ENCODE results near the gene TMEM132C. TPM values are rescaled to one million over a fixed set of nuclear protein-coding genes. Genes with fewer than 3 reads are reported as not detected.

Gene TMEM132C
- total RNA-seq, 2 donors from 2014 or later, result not detected

DNA sequence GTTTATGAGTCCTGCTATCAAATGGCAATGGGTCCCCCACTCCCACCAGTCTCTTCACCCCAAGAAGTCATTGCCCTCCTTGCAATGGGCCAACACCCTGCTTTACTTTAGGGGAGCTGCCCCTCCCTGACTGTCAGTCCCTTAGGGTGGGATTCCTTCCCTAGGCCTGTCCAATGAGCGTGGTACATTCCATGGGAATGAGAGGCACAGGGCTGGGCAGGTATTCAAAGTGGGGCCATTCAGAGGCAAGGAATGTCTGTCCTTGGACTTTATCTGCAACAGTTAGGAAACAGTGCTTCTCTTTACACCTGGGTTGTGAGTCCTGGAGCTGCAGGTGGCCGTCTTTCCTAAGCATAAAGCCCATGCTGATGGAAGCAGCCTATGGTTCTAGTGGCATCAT lies 40.8 kb downstream of the TMEM132C start:
- Mint-ChIP-seq H3K27ac (no peak overlapping the region), H3K27me3 (no peaks in the 10 kb centered on the region), H3K36me3 (ENCODE audit: low read depth) (no peaks in the 10 kb centered on the region), H3K4me3 (no peak overlapping the region), H3K4me1 (no peaks in the 10 kb centered on the region)
- ATAC-seq (no peak), DNase-seq (no peak)
- no peaks in the 10 kb centered on the region for H3K9me3 ChIP-seq (ENCODE audit: control insufficient read depth, low read length, poor library complexity, severe bottlenecking)

DNA sequence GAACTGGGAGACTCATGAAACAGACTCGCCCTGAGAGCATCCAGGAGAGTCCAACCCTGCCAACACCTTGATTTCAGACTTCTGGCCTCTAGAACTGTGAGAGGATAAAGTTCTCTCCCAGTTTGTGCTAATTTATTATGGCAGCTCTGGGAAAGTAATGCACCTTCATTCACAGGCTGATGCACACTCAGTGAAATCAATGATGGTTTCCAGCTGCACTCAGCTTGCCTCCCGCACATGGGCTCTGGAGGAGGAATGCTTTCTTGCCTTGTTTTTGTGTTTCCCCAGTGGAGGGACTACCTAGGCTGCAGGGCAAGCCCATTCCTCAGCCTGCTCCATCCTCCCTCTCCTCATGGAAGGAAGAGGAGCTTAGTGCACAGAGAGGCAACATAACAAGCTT lies 45.7 kb downstream of the TMEM132C start:
- Mint-ChIP-seq H3K4me3 (no peak overlapping the region), H3K27ac (no peak overlapping the region), H3K27me3 (no peaks in the 10 kb centered on the region), H3K4me1 (no peaks in the 10 kb centered on the region), H3K36me3 (ENCODE audit: low read depth) (no peaks in the 10 kb centered on the region)
- ATAC-seq (no peak), DNase-seq (no peak)
- H3K9me3 ChIP-seq (ENCODE audit: control insufficient read depth, low read length, poor library complexity, severe bottlenecking), result no peaks in the 10 kb centered on the region

DNA sequence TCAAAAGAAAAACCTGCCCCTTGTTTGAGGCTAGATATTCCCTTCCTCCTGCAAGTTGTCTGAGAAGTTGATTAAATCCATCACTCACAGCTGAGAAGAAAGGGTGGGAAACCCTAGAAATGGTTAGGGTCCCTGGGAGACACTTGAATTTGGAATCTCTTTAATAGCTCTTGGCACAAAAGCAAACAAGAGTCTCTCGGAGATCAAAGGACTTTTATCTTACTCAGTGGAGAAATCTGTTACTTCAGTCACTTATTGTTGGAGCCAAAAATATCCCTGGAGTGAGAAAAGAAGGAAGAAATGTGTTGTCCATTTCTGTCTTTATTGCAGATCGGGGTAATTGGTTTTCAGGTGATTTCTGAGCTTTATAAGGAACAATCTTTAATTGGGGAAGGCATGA lies 47.0 kb downstream of the TMEM132C start:
- ATAC-seq (no peak), DNase-seq (no peak)
- H3K27me3 Mint-ChIP-seq, result no peaks in the 10 kb centered on the region
- no peaks in the 10 kb centered on the region for H3K4me1 Mint-ChIP-seq
- H3K4me3 Mint-ChIP-seq, result no peak overlapping the region
- H3K9me3 ChIP-seq (ENCODE audit: control insufficient read depth, low read length, poor library complexity, severe bottlenecking), result no peaks in the 10 kb centered on the region
- no peak overlapping the region for H3K27ac Mint-ChIP-seq
- H3K36me3 Mint-ChIP-seq (ENCODE audit: low read depth), result no peaks in the 10 kb centered on the region

DNA sequence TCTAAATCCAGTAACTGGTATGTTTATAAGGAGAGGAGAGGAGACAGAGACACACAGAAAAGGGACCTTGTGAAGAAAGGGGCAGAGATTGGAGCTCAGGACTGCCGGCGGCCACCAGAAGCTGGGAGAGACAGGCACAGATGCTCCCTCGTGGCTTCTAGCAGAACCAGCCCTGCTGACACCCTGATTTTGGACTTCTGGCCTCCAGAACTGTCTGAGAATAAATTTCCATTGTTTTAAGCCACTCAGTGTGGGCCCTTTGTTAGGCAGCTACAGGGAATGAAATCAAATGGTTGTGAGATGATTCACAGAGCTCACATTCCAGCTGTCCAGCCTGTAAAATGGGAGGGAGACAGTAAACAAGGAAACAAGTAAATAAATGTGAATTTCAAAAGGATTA lies 47.6 kb downstream of the TMEM132C start:
- no peaks in the 10 kb centered on the region for H3K4me1 Mint-ChIP-seq
- H3K27ac Mint-ChIP-seq, result no peak overlapping the region
- no peaks in the 10 kb centered on the region for H3K9me3 ChIP-seq (ENCODE audit: control insufficient read depth, low read length, poor library complexity, severe bottlenecking)
- DNase-seq, result no peak
- no peaks in the 10 kb centered on the region for H3K36me3 Mint-ChIP-seq (ENCODE audit: low read depth)
- H3K27me3 Mint-ChIP-seq, result no peaks in the 10 kb centered on the region
- no peak for ATAC-seq
- H3K4me3 Mint-ChIP-seq, result no peak overlapping the region

DNA sequence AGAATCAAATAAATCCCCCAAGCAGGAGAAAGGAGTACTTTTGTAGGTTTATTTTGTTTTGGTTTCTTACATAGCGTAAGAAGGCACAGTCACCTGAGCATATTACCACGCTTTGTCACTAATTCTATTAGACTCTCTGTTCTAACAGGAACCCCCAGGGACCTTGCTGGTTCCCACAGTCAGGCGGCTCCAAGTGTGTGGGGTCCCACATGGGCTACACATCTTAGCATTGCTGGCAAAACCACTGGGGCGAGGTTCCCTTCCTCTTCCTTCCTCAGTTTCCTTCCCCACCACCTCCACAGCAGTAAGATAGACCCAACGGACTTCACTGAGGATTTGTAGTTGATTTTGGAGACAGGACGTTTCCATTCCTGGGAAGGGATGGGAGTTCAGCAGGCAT lies 49.1 kb downstream of the TMEM132C start:
- Mint-ChIP-seq H3K36me3 (ENCODE audit: low read depth) (no peaks in the 10 kb centered on the region), H3K27me3 (no peaks in the 10 kb centered on the region), H3K4me1 (no peaks in the 10 kb centered on the region), H3K27ac (no peak overlapping the region), H3K4me3 (no peak overlapping the region)
- ATAC-seq (no peak), DNase-seq (no peak)
- H3K9me3 ChIP-seq (ENCODE audit: control insufficient read depth, low read length, poor library complexity, severe bottlenecking), result no peaks in the 10 kb centered on the region

DNA sequence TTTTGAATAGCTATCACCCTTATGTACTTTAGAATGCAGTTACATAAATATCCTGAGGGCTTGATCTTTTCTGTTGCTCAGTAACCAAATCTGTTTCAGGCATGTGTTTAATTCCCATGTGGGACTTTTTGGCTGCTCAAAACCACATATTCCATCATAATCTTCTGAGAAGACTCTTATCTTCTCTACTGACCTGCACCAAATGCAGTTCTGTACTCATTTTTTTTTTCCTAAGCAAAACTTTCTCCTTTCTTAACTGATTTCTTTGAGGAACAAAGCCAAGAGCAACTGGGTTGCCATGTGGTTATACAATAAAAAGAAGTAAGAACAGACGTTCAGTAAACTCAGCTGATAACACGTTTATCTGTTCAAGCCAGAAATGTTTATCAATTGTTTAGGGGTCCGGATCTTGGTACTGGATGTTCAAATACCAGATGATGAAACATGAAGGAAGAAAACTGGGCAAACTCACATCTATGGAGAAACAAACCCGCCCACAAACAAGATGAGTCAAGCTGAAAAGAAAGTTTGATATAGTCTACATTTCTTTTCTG lies 50.1 kb downstream of the TMEM132C start:
- no peaks in the 10 kb centered on the region for H3K9me3 ChIP-seq (ENCODE audit: control insufficient read depth, low read length, poor library complexity, severe bottlenecking)
- H3K27me3 Mint-ChIP-seq, result no peaks in the 10 kb centered on the region
- no peak overlapping the region for H3K27ac Mint-ChIP-seq
- H3K4me1 Mint-ChIP-seq, result no peaks in the 10 kb centered on the region
- ATAC-seq (no peak), DNase-seq (no peak)
- no peak overlapping the region for H3K4me3 Mint-ChIP-seq
- no peaks in the 10 kb centered on the region for H3K36me3 Mint-ChIP-seq (ENCODE audit: low read depth)

DNA sequence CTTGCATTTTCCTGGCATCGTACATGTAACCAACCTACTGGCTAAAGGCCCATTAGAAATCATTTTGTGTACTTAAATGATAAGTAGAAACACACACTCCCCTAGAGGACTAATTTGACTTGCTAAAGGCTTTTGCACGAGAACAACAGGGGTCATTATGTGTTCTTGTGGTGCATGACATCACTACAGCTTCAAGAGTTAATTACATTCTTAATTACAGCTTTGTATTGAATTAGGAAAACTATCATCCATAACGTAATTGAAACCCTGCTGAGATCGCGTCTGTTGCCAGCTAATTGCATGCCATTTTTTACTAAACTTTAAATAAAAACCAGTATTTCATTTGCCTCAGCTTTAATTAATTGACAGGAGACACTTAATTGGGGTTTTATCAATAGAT lies 51.4 kb downstream of the TMEM132C start:
- no peaks in the 10 kb centered on the region for H3K4me1 Mint-ChIP-seq
- no peaks in the 10 kb centered on the region for H3K27me3 Mint-ChIP-seq
- no peaks in the 10 kb centered on the region for H3K36me3 Mint-ChIP-seq (ENCODE audit: low read depth)
- DNase-seq, result no peak
- H3K4me3 Mint-ChIP-seq, result no peak overlapping the region
- no peak for ATAC-seq
- no peak overlapping the region for H3K27ac Mint-ChIP-seq
- H3K9me3 ChIP-seq (ENCODE audit: control insufficient read depth, low read length, poor library complexity, severe bottlenecking), result no peaks in the 10 kb centered on the region

DNA sequence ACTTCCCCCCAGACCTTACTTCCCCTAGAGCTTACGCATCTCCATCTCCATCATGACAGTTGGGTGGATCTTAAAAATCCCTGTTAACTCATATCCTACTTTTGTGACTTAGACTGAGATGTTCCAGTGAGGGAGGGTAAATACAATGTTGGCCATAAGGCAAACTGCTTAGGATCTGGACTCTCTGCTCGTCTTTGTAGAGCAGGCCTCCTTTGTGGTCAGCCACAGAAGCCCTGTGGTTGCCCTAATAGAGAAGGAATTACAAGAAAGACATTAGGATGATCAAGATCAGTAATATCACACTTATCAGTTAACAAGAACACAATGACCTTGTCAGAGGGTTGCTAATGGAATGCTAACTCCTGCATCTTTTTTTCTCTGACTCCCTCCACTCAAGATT lies 52.0 kb downstream of the TMEM132C start:
- H3K27me3 Mint-ChIP-seq, result no peaks in the 10 kb centered on the region
- no peak for ATAC-seq
- no peaks in the 10 kb centered on the region for H3K9me3 ChIP-seq (ENCODE audit: control insufficient read depth, low read length, poor library complexity, severe bottlenecking)
- DNase-seq, result no peak
- no peaks in the 10 kb centered on the region for H3K36me3 Mint-ChIP-seq (ENCODE audit: low read depth)
- no peak overlapping the region for H3K27ac Mint-ChIP-seq
- no peaks in the 10 kb centered on the region for H3K4me1 Mint-ChIP-seq
- H3K4me3 Mint-ChIP-seq, result no peak overlapping the region

DNA sequence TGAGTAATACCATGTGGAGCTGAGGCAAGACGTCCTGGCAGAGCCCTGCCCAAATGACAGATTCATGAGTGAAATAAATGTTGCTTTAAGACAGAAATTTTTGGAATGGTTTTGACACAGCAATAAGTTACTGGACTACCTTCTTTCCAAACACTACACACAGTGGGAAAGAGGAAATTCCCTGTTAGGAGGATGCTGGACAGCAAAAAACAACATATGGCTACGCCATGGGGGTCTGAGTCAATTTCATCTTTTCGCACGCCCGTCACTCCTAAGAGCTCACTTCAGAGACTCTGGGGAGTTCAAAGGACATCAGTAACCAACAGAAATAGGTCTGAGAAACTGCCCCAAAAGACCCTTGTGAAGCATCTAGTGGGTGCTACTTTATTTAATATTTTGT lies 55.4 kb downstream of the TMEM132C start:
- Mint-ChIP-seq H3K27me3 (no peaks in the 10 kb centered on the region), H3K36me3 (ENCODE audit: low read depth) (no peaks in the 10 kb centered on the region), H3K4me1 (no peaks in the 10 kb centered on the region), H3K4me3 (no peak overlapping the region), H3K27ac (no peak overlapping the region)
- DNase-seq (no peak), ATAC-seq (no peak)
- no peaks in the 10 kb centered on the region for H3K9me3 ChIP-seq (ENCODE audit: control insufficient read depth, low read length, poor library complexity, severe bottlenecking)

DNA sequence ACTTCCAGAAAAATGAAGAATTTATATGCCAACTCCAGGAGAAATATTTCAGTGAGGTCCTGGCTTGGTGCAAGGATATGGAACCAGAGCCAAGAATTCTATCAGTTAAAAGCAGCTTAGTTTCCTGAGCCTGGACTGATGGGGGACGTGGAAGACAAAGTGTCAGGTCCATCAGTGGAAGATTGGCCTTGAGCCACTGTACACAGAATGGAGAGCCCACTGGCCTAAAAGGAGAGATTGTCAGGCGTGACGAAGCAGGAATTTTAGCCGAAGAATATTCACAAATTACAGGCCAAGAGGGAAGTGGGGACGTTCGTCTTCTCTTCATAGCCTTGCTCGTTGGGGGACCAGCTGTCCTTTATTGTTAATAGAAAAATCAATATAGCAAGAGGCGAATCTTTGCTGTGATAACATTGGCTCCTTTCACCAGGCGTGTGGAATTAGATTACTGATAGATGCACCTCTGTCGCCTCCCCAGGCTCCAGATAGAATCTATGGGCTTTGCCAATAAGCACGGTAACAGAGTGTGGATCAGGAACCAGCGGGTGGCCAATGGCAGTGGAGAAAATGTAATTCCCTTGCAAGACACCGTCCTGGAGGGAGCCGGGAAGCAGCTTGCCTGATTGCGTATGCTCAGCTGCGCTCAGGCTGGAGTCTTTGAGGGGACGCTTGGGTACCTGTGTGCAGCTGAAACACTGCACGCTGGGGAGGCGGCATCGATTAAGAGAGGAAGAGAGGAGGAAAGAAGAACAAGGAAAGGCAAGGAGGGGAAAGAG lies 56.4 kb downstream of the TMEM132C start:
- no peak overlapping the region for H3K27ac Mint-ChIP-seq
- ATAC-seq (no peak), DNase-seq (no peak)
- no peaks in the 10 kb centered on the region for H3K27me3 Mint-ChIP-seq
- no peaks in the 10 kb centered on the region for H3K36me3 Mint-ChIP-seq (ENCODE audit: low read depth)
- no peak overlapping the region for H3K4me3 Mint-ChIP-seq
- H3K9me3 ChIP-seq (ENCODE audit: control insufficient read depth, low read length, poor library complexity, severe bottlenecking), result no peaks in the 10 kb centered on the region
- no peaks in the 10 kb centered on the region for H3K4me1 Mint-ChIP-seq

DNA sequence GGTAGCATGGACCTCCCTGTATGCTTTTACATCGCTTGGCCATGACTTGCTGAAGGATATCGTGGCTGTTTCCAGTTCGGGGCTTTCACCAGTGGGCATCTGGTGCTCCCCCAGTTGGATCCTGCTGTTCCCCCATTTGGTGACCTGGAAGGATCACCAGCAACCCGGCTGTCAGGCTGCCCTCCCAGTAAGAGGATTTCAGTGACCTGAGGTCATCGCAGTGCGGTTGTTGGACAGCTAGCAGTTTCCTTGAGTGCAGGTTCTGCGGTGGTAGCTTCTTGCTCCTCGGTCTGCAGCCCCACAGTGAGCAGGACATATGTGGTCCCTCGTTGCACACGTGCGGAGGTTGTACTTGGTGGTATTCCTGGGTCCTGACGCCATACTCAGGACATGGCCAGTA lies 58.7 kb downstream of the TMEM132C start:
- no peak for DNase-seq
- Mint-ChIP-seq H3K4me3 (no peak overlapping the region), H3K27me3 (no peaks in the 10 kb centered on the region), H3K27ac (no peak overlapping the region), H3K4me1 (no peaks in the 10 kb centered on the region), H3K36me3 (ENCODE audit: low read depth) (no peaks in the 10 kb centered on the region)
- no peak for ATAC-seq
- H3K9me3 ChIP-seq (ENCODE audit: control insufficient read depth, low read length, poor library complexity, severe bottlenecking), result no peaks in the 10 kb centered on the region

DNA sequence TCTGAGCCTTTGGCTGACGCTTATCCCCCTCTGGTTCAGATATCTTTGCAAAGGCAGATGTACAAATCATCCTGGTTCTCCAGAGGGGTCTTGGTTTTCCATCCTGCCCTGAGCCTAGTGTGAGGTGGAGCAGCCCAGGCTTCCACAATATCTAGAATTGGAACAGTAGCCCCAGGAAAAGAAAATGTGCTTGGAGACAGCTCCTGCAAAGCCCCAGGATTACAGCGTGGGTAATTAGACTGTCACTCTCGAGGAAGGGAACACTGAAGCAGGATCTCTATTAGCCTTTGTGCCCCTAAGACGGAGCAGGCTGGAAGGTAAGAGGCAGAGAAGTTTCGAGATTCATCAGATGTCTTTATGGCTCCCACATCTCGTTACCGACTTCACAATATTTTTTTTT lies 59.4 kb downstream of the TMEM132C start:
- no peaks in the 10 kb centered on the region for H3K9me3 ChIP-seq (ENCODE audit: control insufficient read depth, low read length, poor library complexity, severe bottlenecking)
- Mint-ChIP-seq H3K27ac (no peak overlapping the region), H3K4me1 (no peaks in the 10 kb centered on the region), H3K27me3 (no peaks in the 10 kb centered on the region), H3K4me3 (no peak overlapping the region), H3K36me3 (ENCODE audit: low read depth) (no peaks in the 10 kb centered on the region)
- DNase-seq (no peak), ATAC-seq (no peak)

DNA sequence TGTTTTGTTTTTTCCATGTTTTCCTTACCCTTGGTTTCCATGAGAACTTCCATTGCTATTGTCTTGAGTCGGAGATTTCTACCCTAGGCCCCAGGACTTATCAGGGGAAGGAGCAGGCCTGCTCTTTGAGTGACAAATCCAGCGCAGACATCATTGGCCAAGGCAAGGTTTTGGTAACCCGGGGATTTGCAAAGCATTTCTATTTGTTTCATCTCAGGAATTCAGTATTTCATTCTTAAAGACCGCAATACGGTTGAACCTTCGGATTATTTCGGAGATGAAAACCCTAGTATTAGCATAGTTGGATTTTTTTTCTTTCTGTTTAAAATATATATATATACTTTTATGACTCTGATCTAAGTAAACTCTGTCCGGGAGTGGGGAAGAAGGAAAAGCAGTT lies 62.0 kb downstream of the TMEM132C start:
- no peaks in the 10 kb centered on the region for H3K4me1 Mint-ChIP-seq
- H3K27ac Mint-ChIP-seq, result no peak overlapping the region
- no peak overlapping the region for H3K4me3 Mint-ChIP-seq
- ATAC-seq (no peak), DNase-seq (no peak)
- no peaks in the 10 kb centered on the region for H3K9me3 ChIP-seq (ENCODE audit: control insufficient read depth, low read length, poor library complexity, severe bottlenecking)
- no peaks in the 10 kb centered on the region for H3K36me3 Mint-ChIP-seq (ENCODE audit: low read depth)
- no peaks in the 10 kb centered on the region for H3K27me3 Mint-ChIP-seq

Data from T-helper 17 cell (primary cell).